HCT116 (cell line): ENCODE data around the gene DCTN1. TPM values are rescaled to one million over a fixed set of nuclear protein-coding genes. Genes with fewer than 3 reads are reported as not detected.

Source experiments
- ATAC-seq: fragments of 200-7000 bp; cut with Tn5 transposase; 2 replicates; pipeline ENCODE4 v1.9.1; 2020; ENCODE audit warnings: mild to moderate bottlenecking, moderate library complexity
- BruUV-seq: library from RNA; stranded (reverse); fragments of 400-500 nt; replicated peaks from 2 replicates; lab custom pipeline; 2021; lab: Mats Ljungman, UMichigan
- CTCF ChIA-PET: fragments of 300-600 bp; sonication (Branson Sonifier 250); formaldehyde crosslinking; loops from one replicate; lab custom pipeline; 2021; ENCODE audit warnings: antibody characterized with exemption; lab: Charles Lee
- POLR2A ChIA-PET: fragments of 300-600, 350-600 bp; sonication (Branson Sonifier 250); formaldehyde crosslinking; loops from one replicate; lab custom pipeline; 2021; ENCODE audit warnings: antibody characterized with exemption; lab: Charles Lee
- RAD21 ChIA-PET, 2 experiments: fragments of 300-600 bp; sonication (Branson Sonifier 250); formaldehyde crosslinking; loops; one replicate each; lab custom pipeline; 2023; ENCODE audit warnings: low total read pairs in 2 of 2; ENCODE audit not compliant: uncharacterized antibody in 2 of 2, unreplicated experiment in 2 of 2, low non-redundant PET in 1 of 2; lab: Charles Lee
- DNase-seq: peaks from one replicate; pipeline ENCODE4 v3.0.0-alpha.2; 2010; ENCODE audit warnings: low read depth, low spot score
- H2AFZ ChIP-seq: fragments of 200-600 bp; shearing (Covaris generic), sonication (generic); 2 replicates; pipeline ENCODE4 v1.6.1; 2017; ENCODE audit warnings: low read depth, mixed run types, mixed read lengths, antibody characterized with exemption, low read length; ENCODE audit not compliant: poor library complexity, severe bottlenecking
- H3K27ac ChIP-seq: 2 replicates; pipeline ENCODE4 v1.5.1; 2012; ENCODE audit warnings: low read depth, low read length
- H3K27me3 ChIP-seq: fragments of 200-600 bp; sonication (generic); 2 replicates; pipeline ENCODE4 v1.6.1; 2016; ENCODE audit warnings: mixed run types, low read length, mixed read lengths; ENCODE audit not compliant: insufficient read depth
- H3K36me3 ChIP-seq, 2 experiments: fragments of 200-500 bp in 1 of 2; fragments of 200-600 bp in 1 of 2; sonication (Bioruptor generic) in 1 of 2; sonication (generic) in 1 of 2; 2 replicates each; pipeline versions ENCODE4 v1.5.1 to v1.6.1; 2014 to 2016; ENCODE audit warnings: low read length in 2 of 2, inconsistent platforms in 1 of 2, mixed read lengths in 1 of 2, mixed run types in 1 of 2; ENCODE audit not compliant: insufficient read depth in 2 of 2, control insufficient read depth in 1 of 2
- H3K4me1 ChIP-seq, 2 experiments: fragments of 200-600 bp in 1 of 2; sonication (generic) in 1 of 2; 2 replicates each; pipeline versions ENCODE4 v1.5.1 to v1.6.1; 2012 to 2017; ENCODE audit warnings: low read length in 2 of 2, inconsistent platforms in 1 of 2, mild to moderate bottlenecking in 1 of 2, mixed read lengths in 1 of 2, mixed run types in 1 of 2, moderate library complexity in 1 of 2; ENCODE audit not compliant: insufficient read depth in 2 of 2, control insufficient read depth in 1 of 2
- H3K4me2 ChIP-seq: fragments of 200-600 bp; sonication (generic); 2 replicates; pipeline ENCODE4 v1.6.1; 2017; ENCODE audit warnings: mixed run types, low read length, mixed read lengths
- H3K4me3 ChIP-seq, 2 experiments: fragments of 200-600 bp in 1 of 2; sonication (generic) in 1 of 2; replicated peaks in 1 of 2; 2 replicates each; pipeline ENCODE4 v1.5.1; 2011 to 2016; ENCODE audit warnings: low read length in 2 of 2, control low read depth in 1 of 2, low read depth in 1 of 2, mild to moderate bottlenecking in 1 of 2, mixed read lengths in 1 of 2, mixed run types in 1 of 2
- H3K79me2 ChIP-seq: fragments of 200-600 bp; sonication (generic); 2 replicates; pipeline ENCODE4 v1.6.1; 2017; ENCODE audit warnings: mild to moderate bottlenecking, mixed run types, low read length, moderate library complexity, mixed read lengths; ENCODE audit not compliant: insufficient read depth
- H3K9ac ChIP-seq: fragments of 200-600 bp; sonication (generic); 2 replicates; pipeline ENCODE4 v1.6.1; 2016; ENCODE audit warnings: low read length, mixed read lengths
- H3K9me2 ChIP-seq: fragments of 200-600 bp; sonication (generic), shearing (Covaris generic); 2 replicates; pipeline ENCODE4 v1.6.1; 2017; ENCODE audit warnings: mixed run types, mild to moderate bottlenecking, moderate library complexity; ENCODE audit not compliant: insufficient read depth
- H3K9me3 ChIP-seq, 2 experiments: fragments of 200-500 bp in 1 of 2; fragments of 200-600 bp in 1 of 2; sonication (Bioruptor generic) in 1 of 2; sonication (generic) in 1 of 2; 2 replicates each; pipeline ENCODE4 v1.6.1; 2014 to 2017; ENCODE audit warnings: low read length in 2 of 2, mixed read lengths in 2 of 2, inconsistent platforms in 1 of 2, low read depth in 1 of 2, mild to moderate bottlenecking in 1 of 2, mixed run types in 1 of 2, moderate library complexity in 1 of 2; ENCODE audit not compliant: control insufficient read depth in 1 of 2, insufficient read depth in 1 of 2
- H4K20me1 ChIP-seq: fragments of 200-600 bp; sonication (generic), shearing (Covaris generic); 2 replicates; pipeline ENCODE4 v1.6.1; 2017; ENCODE audit warnings: mixed run types, mild to moderate bottlenecking, moderate library complexity; ENCODE audit not compliant: insufficient read depth
- ATF3 ChIP-seq: IDR thresholded peaks from 2 replicates; pipeline ENCODE4 v1.6.1; 2012
- CBX3 ChIP-seq: IDR thresholded peaks from 2 replicates; pipeline ENCODE4 v1.6.1; 2012; ENCODE audit warnings: low read depth
- CEBPB ChIP-seq: IDR thresholded peaks from 2 replicates; pipeline ENCODE4 v1.6.1; 2012; ENCODE audit warnings: low read depth
- ELF1 ChIP-seq: IDR thresholded peaks from 2 replicates; pipeline ENCODE4 v1.6.1; 2012; ENCODE audit warnings: low read depth, borderline replicate concordance
- EZH2 ChIP-seq: fragments of 200-600 bp; sonication (generic); IDR thresholded peaks from 2 replicates; pipeline ENCODE4 v1.6.1; 2017; ENCODE audit warnings: antibody characterized with exemption, mixed run types
- EZH2phosphoT487 ChIP-seq: fragments of 200-600 bp; IDR thresholded peaks from 2 replicates; pipeline ENCODE4 v1.6.1; 2018; ENCODE audit warnings: antibody characterized with exemption, borderline replicate concordance
- FOSL1 ChIP-seq: IDR thresholded peaks from 2 replicates; pipeline ENCODE4 v1.6.1; 2012; ENCODE audit warnings: low read depth
- POLR2AphosphoS5 ChIP-seq: IDR thresholded peaks from 2 replicates; pipeline ENCODE4 v1.6.1; 2011; ENCODE audit warnings: mild to moderate bottlenecking, low read depth, low read length, moderate library complexity
- RAD21 ChIP-seq: IDR thresholded peaks from 2 replicates; pipeline ENCODE4 v1.6.1; 2012; ENCODE audit warnings: low read depth, mild to moderate bottlenecking
- REST ChIP-seq: IDR thresholded peaks from 2 replicates; pipeline ENCODE4 v1.6.1; 2012; ENCODE audit warnings: low read depth
- SIN3A ChIP-seq: IDR thresholded peaks from 2 replicates; pipeline ENCODE4 v1.6.1; 2012; ENCODE audit warnings: low read depth
- SP1 ChIP-seq: IDR thresholded peaks from 2 replicates; pipeline ENCODE4 v1.6.1; 2012; ENCODE audit warnings: low read depth
- TCF7L2 ChIP-seq: IDR thresholded peaks from 2 replicates; pipeline ENCODE4 v1.7.0; 2011; ENCODE audit warnings: borderline replicate concordance, inconsistent platforms; ENCODE audit not compliant: insufficient read depth, insufficient read length; ENCODE audit errors: extremely low read depth
- YY1 ChIP-seq: IDR thresholded peaks from 2 replicates; pipeline ENCODE4 v1.6.1; 2011; ENCODE audit warnings: low read length, low read depth, moderate library complexity, mild to moderate bottlenecking; ENCODE audit not compliant: insufficient replicate concordance; ENCODE audit errors: extremely low read depth
- ZFX ChIP-seq: fragments of 450-650 bp; IDR thresholded peaks from 2 replicates; pipeline ENCODE4 v1.6.1; 2017
- ZNF274 ChIP-seq: fragments of 200-500 bp; sonication (Bioruptor generic); IDR thresholded peaks from 2 replicates; pipeline ENCODE4 v1.6.1; 2014; ENCODE audit warnings: mild to moderate bottlenecking, low read depth, low read length, inconsistent platforms
- intact Hi-C: fragments of 100-400 bp; cut with micrococcal nuclease; formaldehyde crosslinking; loops from 2 replicates; pipeline ENCODE4 v1.10.0; 2022
- total RNA-seq: library from RNA; stranded (reverse); gene quantifications from one replicate; pipeline ENCODE4 v1.2.1, GENCODE V29; 2021; ENCODE audit not compliant: unreplicated experiment

The DCTN1 gene
- total RNA-seq, 1 experiment from 2014 or later: 129 TPM

- peaks cover 4 to 10% of the 10 kb centered on the region in 2 experiments; a peak in 3 of 4 replicates for H3K4me1 ChIP-seq
- H3K9ac ChIP-seq: no peak overlapping the region
- peaks cover 0 to 7% of the 10 kb centered on the region in 2 experiments; a peak in 2 of 4 replicates for H3K36me3 ChIP-seq
- H3K9me3 ChIP-seq: no peaks in the 10 kb centered on the region
- intact Hi-C loops: no loop called here
- TF ChIP-seq CBX3 (no peak), ELF1 (no peak), ZNF274 (no peak), YY1 (no peak), EZH2 (no peak), SIN3A (no peak), CEBPB (no peak), SP1 (no peak), EZH2phosphoT487 (no peak), RAD21 (no peak), FOSL1 (no peak), TCF7L2 (no peak), ZFX (no peak), REST (no peak), POLR2AphosphoS5 (no peak), ATF3 (no peak)
- ATAC-seq: no peak
- H3K9me2 ChIP-seq: no peaks in the 10 kb centered on the region
- no peaks in the 10 kb centered on the region for H3K27me3 ChIP-seq
- BruUV-seq: no TSS peak
- peaks cover 43% of the 10 kb centered on the region for H3K79me2 ChIP-seq
- no peak for DNase-seq
- no peak overlapping the region for H3K4me2 ChIP-seq
- RAD21 ChIA-PET: no interaction called here
- H3K27ac ChIP-seq: no peak overlapping the region
- H3K4me3 ChIP-seq: no peak overlapping the region
- no peak overlapping the region for H2AFZ ChIP-seq
- CTCF ChIA-PET: no interaction called here
- POLR2A ChIA-PET: no interaction called here
- no peaks in the 10 kb centered on the region for H4K20me1 ChIP-seq
These were observed 1.6 kb upstream of the DCTN1 start for GRCh38 chr2:74381751-74382150.
